ENCODE measurements around the gene LRRC46. TPM values are rescaled to one million over a fixed set of nuclear protein-coding genes. Genes with fewer than 3 reads are reported as not detected.

LRRC46 gene
- total and polyA plus RNA-seq, 5 donors from 2014 or later, result 0.11 to 0.48 (median 0.20) TPM

DNA sequence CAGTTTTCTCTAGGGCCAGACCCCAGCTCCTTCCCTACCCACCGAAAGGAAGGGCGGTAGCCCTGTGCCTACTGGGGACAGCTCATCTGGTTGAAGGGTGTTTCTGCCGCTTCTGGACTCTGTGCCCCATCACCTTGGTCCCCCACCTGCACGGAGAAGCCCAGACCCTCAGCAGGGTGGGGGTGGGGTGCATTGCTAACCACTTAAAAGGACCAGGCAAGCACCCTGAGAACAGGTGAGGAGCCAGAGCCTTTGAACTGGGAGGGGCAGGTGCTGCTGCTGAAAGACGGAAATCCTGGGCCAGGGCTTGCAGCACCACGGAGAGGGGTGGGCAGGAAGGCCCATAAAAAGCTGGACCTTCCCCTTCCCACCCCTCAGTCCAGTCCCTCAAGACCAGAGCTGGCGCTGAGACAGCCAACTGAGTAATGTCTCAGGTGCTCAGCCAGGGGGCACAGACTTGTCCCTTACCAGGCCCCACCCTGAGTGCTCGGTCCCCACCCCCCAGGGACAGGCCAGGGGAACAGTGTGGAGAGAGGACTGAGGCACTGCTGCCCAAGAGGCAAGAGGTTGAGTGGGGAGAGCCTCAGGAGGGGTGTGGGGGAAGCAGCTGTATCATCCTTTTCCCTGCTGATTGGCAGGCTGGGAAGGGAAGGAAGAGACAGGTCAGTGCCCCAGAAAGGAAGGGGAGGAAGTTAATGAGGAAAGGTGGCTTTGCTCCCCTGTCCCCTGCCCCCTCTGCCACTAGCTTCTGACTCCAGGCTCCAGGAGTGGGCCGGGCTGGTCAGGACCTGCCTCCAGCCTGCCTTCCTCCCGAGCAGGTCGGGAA, 53.6 kb downstream of the LRRC46 start:
- Histone ChIP-seq H3K4me1 (ENCODE audit: control insufficient read depth, insufficient read depth, low read length, poor library complexity, severe bottlenecking) (peaks cover 32% of the 10 kb centered on the region), H3K4me3 (ENCODE audit: low read depth, low read length) (no peak overlapping the region), H3K27me3 (ENCODE audit: control insufficient read depth, insufficient read depth, low read length) (no peaks in the 10 kb centered on the region), H3K27ac (ENCODE audit: insufficient read depth, low read length, poor library complexity, severe bottlenecking) (no peak overlapping the region), H3K36me3 (ENCODE audit: control insufficient read depth, insufficient read depth, low read length) (no peaks in the 10 kb centered on the region), H3K9me3 (ENCODE audit: control insufficient read depth in 2 of 2, low read length in 2 of 2) (no peaks in the 10 kb centered on the region)
- H3K27ac Mint-ChIP-seq, result peak overlapping the region; percentile 56 to 80 (median 59)
- DNase-seq (peak in 2 of 3 donors; percentile 29 to 69), ATAC-seq (ENCODE audit: low read depth in 2 of 2) (peak; percentile 29 to 35)
- H3K4me3 Mint-ChIP-seq, result peak overlapping the region in 2 of 4 donors; percentile 46 to 52
- peaks cover 0 to 43% (median 22%) of the 10 kb centered on the region in 4 donors for H3K4me1 Mint-ChIP-seq
- H3K9me3 Mint-ChIP-seq, result peaks cover 0 to 2% (median 0%) of the 10 kb centered on the region in 7 donors
- peaks cover 10% of the 10 kb centered on the region for H3K27me3 Mint-ChIP-seq
- no peaks in the 10 kb centered on the region for H3K36me3 Mint-ChIP-seq

Other genes starting within 250 kb of the LRRC46 start
- 242 TPM for gene KPNB1, start 181.8 kb upstream of the LRRC46 start, total RNA-seq
- 10 to 100 TPM; 20.4 to 27.2 (median 23.3) TPM for gene KPNB1, start 181.8 kb upstream of the LRRC46 start, polyA plus RNA-seq
- 6.1 TPM for gene TBKBP1, start 137.5 kb upstream of the LRRC46 start, total RNA-seq
- gene TBKBP1, start 137.5 kb upstream of the LRRC46 start, polyA plus RNA-seq, result under 1 TPM; 0.11 to 0.60 (median 0.51) TPM
- 15.7 TPM for gene TBX21, start 98.4 kb upstream of the LRRC46 start, total RNA-seq
- 1 to 10 TPM; 3.8 to 8.5 (median 5.2) TPM for gene TBX21, start 98.4 kb upstream of the LRRC46 start, polyA plus RNA-seq
- 46.1 TPM for gene OSBPL7, start 9.9 kb upstream of the LRRC46 start, total RNA-seq
- gene OSBPL7, start 9.9 kb upstream of the LRRC46 start, polyA plus RNA-seq, result 1 to 10 TPM; 2.1 to 5.1 (median 3.4) TPM
- gene MRPL10, start 129 bp upstream of the LRRC46 start, total RNA-seq, result 40.8 TPM
- gene MRPL10, start 129 bp upstream of the LRRC46 start, polyA plus RNA-seq, result 10 to 100 TPM; 47.2 to 58.8 (median 54.2) TPM
- 24.4 TPM for gene SCRN2, start 9.6 kb downstream of the LRRC46 start, total RNA-seq
- gene SCRN2, start 9.6 kb downstream of the LRRC46 start, polyA plus RNA-seq, result 10 to 100 TPM; 15.9 to 30.9 (median 21.2) TPM
- gene SP6, start 19.5 kb downstream of the LRRC46 start, total RNA-seq, result 0.17 TPM
- gene SP6, start 19.5 kb downstream of the LRRC46 start, polyA plus RNA-seq, result not detected
- 35.0 TPM for gene SP2, start 64.6 kb downstream of the LRRC46 start, total RNA-seq
- 1 to 10 TPM; 6.2 to 7.5 (median 6.6) TPM for gene SP2, start 64.6 kb downstream of the LRRC46 start, polyA plus RNA-seq
- 7.8 TPM for gene PNPO, start 109.9 kb downstream of the LRRC46 start, total RNA-seq
- 10 to 100 TPM; 18.3 to 25.5 (median 19.0) TPM for gene PNPO, start 109.9 kb downstream of the LRRC46 start, polyA plus RNA-seq
- not detected for gene PRR15L, start 126.2 kb downstream of the LRRC46 start, total RNA-seq
- under 1 TPM in 2 of 4 donors, not detected in 2; 0.19 to 0.36 TPM for gene PRR15L, start 126.2 kb downstream of the LRRC46 start, polyA plus RNA-seq
- gene CDK5RAP3, start 139.4 kb downstream of the LRRC46 start, total RNA-seq, result 256 TPM
- gene CDK5RAP3, start 139.4 kb downstream of the LRRC46 start, polyA plus RNA-seq, result 10 to 100 TPM; 68.9 to 83.4 (median 71.4) TPM
- gene COPZ2, start 206.1 kb downstream of the LRRC46 start, total RNA-seq, result 0.59 TPM
- 1 to 10 TPM in 3 of 4 donors, under 1 TPM in 1; 0.55 to 4.1 (median 2.6) TPM for gene COPZ2, start 206.1 kb downstream of the LRRC46 start, polyA plus RNA-seq
- gene NFE2L1, start 216.7 kb downstream of the LRRC46 start, total RNA-seq, result 41.0 TPM
- gene NFE2L1, start 216.7 kb downstream of the LRRC46 start, polyA plus RNA-seq, result 1 to 10 TPM; 6.7 to 9.9 (median 7.3) TPM